Lower leg skin (tissue), 3 donors: ENCODE results near the gene CMC1.

Experiments
- CTCF ChIP-seq, 3 donors: fragments of 450-650 bp; IDR thresholded peaks; one replicate each; pipeline ENCODE4 v1.5.1; 2016; ENCODE audit warnings: antibody characterized with exemption in 3 of 3, mild to moderate bottlenecking in 3 of 3, moderate library complexity in 2 of 3
- POLR2A ChIP-seq, 2 donors: fragments of 450-650 bp; IDR thresholded peaks; one replicate each; pipeline ENCODE4 v1.6.1; 2016 to 2017; ENCODE audit warnings: antibody characterized with exemption in 2 of 2, mild to moderate bottlenecking in 1 of 2, moderate library complexity in 1 of 2

- TF ChIP-seq CTCF (IDR thresholded peaks at IDR 0.05) = no peak
- no peak for TF ChIP-seq POLR2A (IDR thresholded peaks at IDR 0.05)
Measured at GRCh38 chr3:28198974-28199373, 42.4 kb upstream of the CMC1 start.
